Effector memory CD4-positive, alpha-beta T cell (primary cell): ENCODE data around the gene NDUFS1.
A peak's percentile ranks its signal among the peaks of the same experiment; 100 is the strongest.
"Not testable (repeated sequence)": the region's sequence is repeated elsewhere in the genome, so short reads cannot be mapped to it uniquely, and the experiment has no call there.

ENCODE experiments used
- DNase-seq, 3 donors: peaks; one replicate each; pipeline ENCODE4 v3.0.0-alpha.2; 2020
- H3K27ac ChIP-seq: 2 replicates; pipeline ENCODE4 v1.7.0; 2013; ENCODE audit warnings: mild to moderate bottlenecking, low read length, moderate library complexity; ENCODE audit not compliant: insufficient read depth, poor library complexity, severe bottlenecking
- H3K27me3 ChIP-seq: replicated peaks from 2 replicates; pipeline ENCODE4 v1.7.0; 2013; ENCODE audit warnings: mild to moderate bottlenecking, low read length; ENCODE audit not compliant: insufficient read depth, control insufficient read depth, poor library complexity, severe bottlenecking
- H3K36me3 ChIP-seq: 2 replicates; pipeline ENCODE4 v1.7.0; 2013; ENCODE audit warnings: mild to moderate bottlenecking, low read length, moderate library complexity; ENCODE audit not compliant: control insufficient read depth, insufficient read depth
- H3K4me1 ChIP-seq: 2 replicates; pipeline ENCODE4 v1.7.0; 2013; ENCODE audit warnings: low read length, mild to moderate bottlenecking; ENCODE audit not compliant: control insufficient read depth, insufficient read depth, poor library complexity, severe bottlenecking
- H3K4me3 ChIP-seq: 2 replicates; pipeline ENCODE4 v1.7.0; 2013; ENCODE audit warnings: low read length, low read depth, mild to moderate bottlenecking; ENCODE audit not compliant: insufficient read depth, poor library complexity, severe bottlenecking
- H3K9me3 ChIP-seq: 2 replicates; pipeline ENCODE4 v1.7.0; 2013; ENCODE audit warnings: mild to moderate bottlenecking, low read length, moderate library complexity; ENCODE audit not compliant: control insufficient read depth

Gene NDUFS1

DNA sequence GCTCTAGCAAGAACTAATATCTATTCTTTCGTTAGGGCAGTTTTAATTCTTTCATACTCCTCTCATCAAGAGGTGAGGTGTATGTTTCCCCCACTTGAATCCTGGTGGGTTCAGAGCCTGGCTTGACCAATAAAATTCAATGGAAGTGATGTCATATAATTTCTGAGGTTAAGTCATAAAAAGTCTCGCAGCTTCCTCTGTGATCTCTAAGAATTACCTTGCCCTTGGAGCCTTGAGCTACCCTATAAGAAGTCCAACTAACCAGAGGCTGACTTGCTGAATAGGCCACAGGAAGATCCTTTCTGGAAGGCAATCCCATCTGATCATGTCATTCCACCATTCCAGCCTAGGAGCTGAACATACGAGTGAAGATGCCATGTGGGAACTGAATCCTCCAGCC lies 47.1 kb downstream of the NDUFS1 start:
- DNase-seq, result no peak
- Histone ChIP-seq H3K9me3 (no peaks in the 10 kb centered on the region), H3K36me3 (no peaks in the 10 kb centered on the region), H3K27ac (no peak overlapping the region), H3K4me3 (no peak overlapping the region), H3K27me3 (no peaks in the 10 kb centered on the region), H3K4me1 (no peaks in the 10 kb centered on the region)

GRCh38 chr2:206108713-206109112 lies 50.5 kb downstream of the NDUFS1 start:
- Histone ChIP-seq H3K4me1 (no peaks in the 10 kb centered on the region), H3K4me3 (no peak overlapping the region), H3K9me3 (no peaks in the 10 kb centered on the region), H3K27me3 (no peaks in the 10 kb centered on the region), H3K36me3 (no peaks in the 10 kb centered on the region), H3K27ac (no peak overlapping the region)
- no peak for DNase-seq

- no peak overlapping the region for H3K27ac ChIP-seq
- no peak overlapping the region for H3K4me3 ChIP-seq
- no peaks in the 10 kb centered on the region for H3K4me1 ChIP-seq
- H3K36me3 ChIP-seq, result no peaks in the 10 kb centered on the region
- H3K27me3 ChIP-seq, result no peaks in the 10 kb centered on the region
- no peak for DNase-seq
- H3K9me3 ChIP-seq, result no peaks in the 10 kb centered on the region
Observed at GRCh38 chr2:206105541-206105940, 53.7 kb downstream of the NDUFS1 start.

- H3K27ac ChIP-seq, result no peak overlapping the region
- no peaks in the 10 kb centered on the region for H3K4me1 ChIP-seq
- no peak overlapping the region for H3K4me3 ChIP-seq
- no peaks in the 10 kb centered on the region for H3K36me3 ChIP-seq
- H3K9me3 ChIP-seq, result no peaks in the 10 kb centered on the region
- DNase-seq, result no peak
- no peaks in the 10 kb centered on the region for H3K27me3 ChIP-seq
Observed at GRCh38 chr2:206105038-206105437, 54.2 kb downstream of the NDUFS1 start.

- H3K27me3 ChIP-seq, H3K36me3 ChIP-seq, H3K4me3 ChIP-seq, DNase-seq, H3K9me3 ChIP-seq, H3K4me1 ChIP-seq, H3K27ac ChIP-seq: not testable (repeated sequence)
Observed at GRCh38 chr2:206098872-206099271, 60.4 kb downstream of the NDUFS1 start.

DNA sequence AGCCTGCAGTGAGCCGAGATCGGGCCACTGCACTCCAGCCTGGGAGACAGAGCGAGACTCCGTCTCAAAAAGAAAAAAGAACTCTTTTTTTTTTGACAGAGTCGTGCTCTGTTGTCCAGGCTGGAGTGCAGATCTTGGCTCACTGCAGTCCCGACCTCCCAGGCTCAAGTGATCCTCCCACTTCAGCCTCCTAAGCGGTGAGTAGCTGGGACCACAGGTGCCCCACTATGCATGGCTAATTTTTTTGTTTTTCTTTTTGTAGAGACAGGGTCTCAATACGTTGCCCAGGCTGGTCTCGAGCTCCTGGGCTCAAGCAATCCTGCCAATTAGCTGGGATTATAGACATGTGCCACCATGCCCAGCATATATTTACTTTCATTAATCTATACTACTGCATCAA lies 60.8 kb downstream of the NDUFS1 start:
- no peaks in the 10 kb centered on the region for H3K27me3 ChIP-seq
- H3K27ac ChIP-seq, result no peak overlapping the region
- no peaks in the 10 kb centered on the region for H3K4me1 ChIP-seq
- H3K36me3 ChIP-seq, result no peaks in the 10 kb centered on the region
- H3K4me3 ChIP-seq, result no peak overlapping the region
- no peak for DNase-seq
- H3K9me3 ChIP-seq, result no peaks in the 10 kb centered on the region

- no peaks in the 10 kb centered on the region for H3K9me3 ChIP-seq
- H3K4me3 ChIP-seq, result no peak overlapping the region
- H3K27ac ChIP-seq, result no peak overlapping the region
- H3K4me1 ChIP-seq, result no peaks in the 10 kb centered on the region
- H3K27me3 ChIP-seq, result no peaks in the 10 kb centered on the region
- H3K36me3 ChIP-seq, result no peaks in the 10 kb centered on the region
- DNase-seq, result no peak
Observed at GRCh38 chr2:206096876-206097275, 62.4 kb downstream of the NDUFS1 start.

DNA sequence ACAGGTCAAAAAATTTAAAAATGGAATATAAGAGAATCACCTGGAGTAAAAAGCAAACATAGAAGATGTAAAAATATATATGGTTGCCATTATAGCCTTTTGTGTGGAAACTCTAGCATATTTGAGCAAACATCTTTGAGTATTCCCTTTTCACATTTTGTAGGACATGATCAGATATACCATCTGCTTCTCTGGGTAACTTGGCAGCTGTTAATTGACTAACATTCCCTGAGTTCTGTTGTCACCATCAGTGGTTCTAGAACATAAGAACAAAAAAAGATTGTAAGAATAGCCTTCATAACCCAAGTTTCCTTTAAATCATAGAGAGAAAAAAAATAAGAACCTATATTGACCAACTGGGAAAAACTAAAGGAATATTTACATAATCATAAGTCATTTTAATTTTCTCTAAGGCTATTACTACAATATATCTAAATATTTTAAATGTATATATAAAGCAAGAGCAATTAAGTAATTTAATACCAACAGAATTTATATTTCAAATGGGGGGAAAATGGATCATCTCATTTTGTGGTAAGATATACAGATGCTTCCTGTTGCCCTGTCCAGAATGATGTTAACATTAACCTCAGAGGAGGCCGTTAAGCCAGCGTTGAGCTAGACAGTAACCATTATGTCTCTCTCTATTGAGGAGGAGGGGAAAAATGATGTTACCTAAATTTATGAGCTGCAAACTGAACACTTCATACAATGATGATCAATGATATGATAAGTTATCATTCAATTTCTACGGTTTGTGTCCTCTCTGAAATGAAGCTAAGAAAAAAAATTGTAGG lies 63.5 kb downstream of the NDUFS1 start:
- H3K27me3 ChIP-seq, result no peaks in the 10 kb centered on the region
- H3K9me3 ChIP-seq, result no peaks in the 10 kb centered on the region
- no peak for DNase-seq
- no peaks in the 10 kb centered on the region for H3K4me1 ChIP-seq
- H3K36me3 ChIP-seq, result no peaks in the 10 kb centered on the region
- H3K4me3 ChIP-seq, result no peak overlapping the region
- H3K27ac ChIP-seq, result no peak overlapping the region

DNA sequence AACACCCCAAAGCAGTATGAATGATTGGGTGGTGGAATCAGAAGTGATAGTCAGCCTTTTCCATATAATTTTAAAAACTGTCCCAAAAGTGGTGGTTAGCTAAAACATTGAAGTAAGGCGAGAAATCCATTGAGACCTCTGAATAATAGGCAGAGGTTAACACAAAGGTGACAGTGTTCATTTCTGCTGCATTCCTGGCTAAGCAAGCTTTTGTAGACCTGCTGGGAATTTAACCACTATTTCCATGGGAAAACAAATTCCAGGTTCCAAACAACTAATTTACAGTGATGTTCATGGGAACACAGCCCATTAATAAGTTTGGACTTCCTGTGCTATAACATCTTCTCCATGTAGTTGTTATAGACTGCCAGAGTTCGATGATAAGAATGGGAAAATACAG lies 66.9 kb downstream of the NDUFS1 start:
- H3K36me3 ChIP-seq, result no peaks in the 10 kb centered on the region
- no peak overlapping the region for H3K4me3 ChIP-seq
- no peaks in the 10 kb centered on the region for H3K9me3 ChIP-seq
- H3K4me1 ChIP-seq, result no peaks in the 10 kb centered on the region
- no peak overlapping the region for H3K27ac ChIP-seq
- DNase-seq, result no peak
- H3K27me3 ChIP-seq, result no peaks in the 10 kb centered on the region

DNA sequence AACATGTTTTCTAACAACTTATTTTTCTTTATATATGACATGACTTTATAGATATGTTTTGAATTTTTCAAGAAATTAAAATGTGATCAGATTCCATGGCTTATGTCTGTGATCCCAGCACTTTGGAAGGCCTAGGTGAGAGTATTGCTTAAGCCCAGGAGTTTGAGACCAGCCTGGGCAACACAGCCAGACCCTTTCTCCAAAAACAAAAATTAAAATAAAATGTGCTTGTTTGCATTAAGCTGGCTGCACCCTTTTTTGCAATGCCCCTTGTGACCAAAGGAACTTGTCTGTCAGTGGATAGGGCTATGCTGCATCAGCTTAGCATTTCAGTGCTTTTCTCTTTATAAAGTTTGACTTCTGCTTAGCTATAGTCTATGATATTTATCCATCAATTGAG lies 71.0 kb downstream of the NDUFS1 start:
- Histone ChIP-seq H3K27ac (peak overlapping the region; percentile 46), H3K9me3 (no peaks in the 10 kb centered on the region), H3K4me3 (no peak overlapping the region), H3K36me3 (no peaks in the 10 kb centered on the region), H3K4me1 (peaks cover 8% of the 10 kb centered on the region), H3K27me3 (no peaks in the 10 kb centered on the region)
- DNase-seq, result no peak
